Neural crest cell (in vitro differentiated cells): ENCODE results near the gene GNAL. TPM values are rescaled to one million over a fixed set of nuclear protein-coding genes. Genes with fewer than 3 reads are reported as not detected.

Source experiments
- DNase-seq: peaks from one replicate; pipeline ENCODE4 v3.0.0; 2021; ENCODE audit warnings: low read depth, mixed read lengths, low spot score
- H3K27ac Mint-ChIP-seq: one replicate; pipeline ENCODE4 v1.8.0; 2021; ENCODE audit warnings: mild to moderate bottlenecking, mixed read lengths; ENCODE audit not compliant: unreplicated experiment
- H3K27me3 Mint-ChIP-seq: 2 replicates; pipeline ENCODE4 v1.8.0; 2021; ENCODE audit warnings: low read depth, mild to moderate bottlenecking, mixed read lengths
- H3K36me3 Mint-ChIP-seq: 2 replicates; pipeline ENCODE4 v1.8.0; 2021; ENCODE audit warnings: low read depth, mild to moderate bottlenecking, mixed read lengths
- H3K4me1 Mint-ChIP-seq: 2 replicates; pipeline ENCODE4 v1.8.0; 2021; ENCODE audit warnings: mixed read lengths
- H3K4me3 Mint-ChIP-seq: one replicate; pipeline ENCODE4 v1.8.0; 2021; ENCODE audit warnings: mild to moderate bottlenecking, mixed read lengths
- H3K9me3 Mint-ChIP-seq: 2 replicates; pipeline ENCODE4 v1.8.0; 2021; ENCODE audit warnings: mixed read lengths
- CTCF ChIP-seq: fragments of 200-600 bp; sonication (generic); conservative IDR thresholded peaks from 2 replicates; pipeline ENCODE4 v1.5.0; 2021; ENCODE audit warnings: antibody characterized with exemption, mild to moderate bottlenecking
- total RNA-seq: library from RNA; stranded (reverse); gene quantifications from 2 replicates; pipeline ENCODE4 v1.2.1, GENCODE V29; 2021

The GNAL gene
- total RNA-seq, 1 donor from 2014 or later: 20.4 TPM

- no peak for DNase-seq
- Mint-ChIP-seq H3K36me3 (no peaks in the 10 kb centered on the region), H3K4me1 (peaks cover 15% of the 10 kb centered on the region), H3K27me3 (no peaks in the 10 kb centered on the region), H3K4me3 (no peak overlapping the region), H3K27ac (no peak overlapping the region), H3K9me3 (no peaks in the 10 kb centered on the region)
- TF ChIP-seq CTCF: no peak
Observed at GRCh38 chr18:11665146-11665545, 23.9 kb upstream of the GNAL start.

- Mint-ChIP-seq H3K9me3 (no peaks in the 10 kb centered on the region), H3K4me1 (peaks cover 19% of the 10 kb centered on the region), H3K27me3 (no peaks in the 10 kb centered on the region), H3K4me3 (no peak overlapping the region), H3K36me3 (no peaks in the 10 kb centered on the region), H3K27ac (no peak overlapping the region)
- no peak for DNase-seq
- TF ChIP-seq CTCF: no peak
Observed at GRCh38 chr18:11665587-11665986, 23.5 kb upstream of the GNAL start.

- TF ChIP-seq CTCF: no peak
- H3K36me3 Mint-ChIP-seq: no peaks in the 10 kb centered on the region
- no peaks in the 10 kb centered on the region for H3K27me3 Mint-ChIP-seq
- no peaks in the 10 kb centered on the region for H3K9me3 Mint-ChIP-seq
- H3K4me3 Mint-ChIP-seq: no peak overlapping the region
- no peak for DNase-seq
- H3K4me1 Mint-ChIP-seq: peaks cover 21% of the 10 kb centered on the region
- H3K27ac Mint-ChIP-seq: peak overlapping the region; percentile 37
Observed at GRCh38 chr18:11666176-11666575, 22.9 kb upstream of the GNAL start.

GRCh38 chr18:11666831-11667230, 22.2 kb upstream of the GNAL start:
- H3K36me3 Mint-ChIP-seq: no peaks in the 10 kb centered on the region
- no peaks in the 10 kb centered on the region for H3K9me3 Mint-ChIP-seq
- no peak for DNase-seq
- TF ChIP-seq CTCF: no peak
- H3K4me3 Mint-ChIP-seq: no peak overlapping the region
- H3K27ac Mint-ChIP-seq: no peak overlapping the region
- H3K4me1 Mint-ChIP-seq: peaks cover 21% of the 10 kb centered on the region
- no peaks in the 10 kb centered on the region for H3K27me3 Mint-ChIP-seq

GRCh38 chr18:11667578-11667977, 21.5 kb upstream of the GNAL start:
- TF ChIP-seq CTCF: no peak
- Mint-ChIP-seq H3K4me3 (no peak overlapping the region), H3K9me3 (no peaks in the 10 kb centered on the region), H3K27me3 (no peaks in the 10 kb centered on the region), H3K4me1 (peaks cover 21% of the 10 kb centered on the region), H3K27ac (no peak overlapping the region), H3K36me3 (no peaks in the 10 kb centered on the region)
- no peak for DNase-seq
